OCI-LY7 (cell line): ENCODE measurements around the gene NAA38. TPM values are rescaled to one million over a fixed set of nuclear protein-coding genes. Genes with fewer than 3 reads are reported as not detected.
"Not testable (repeated sequence)": the region's sequence is repeated elsewhere in the genome, so short reads cannot be mapped to it uniquely, and the experiment has no call there.

ENCODE experiments used
- BruUV-seq: library from RNA; stranded (reverse); fragments of 400-500 nt; replicated peaks from 2 replicates; lab custom pipeline; 2021; lab: Mats Ljungman, UMichigan
- CTCF ChIA-PET: fragments of 300-600 bp; sonication (Branson Sonifier 250); formaldehyde crosslinking; loops from one replicate; lab custom pipeline; 2022; ENCODE audit warnings: antibody characterized with exemption; ENCODE audit not compliant: unreplicated experiment; lab: Charles Lee
- POLR2A ChIA-PET: fragments of 300-600 bp; sonication (Branson Sonifier 250); formaldehyde crosslinking; loops from one replicate; lab custom pipeline; 2022; ENCODE audit warnings: antibody characterized with exemption; lab: Charles Lee
- DNase-seq: peaks from one replicate; pipeline ENCODE4 v3.0.0-alpha.2; 2015; ENCODE audit warnings: low spot score
- H2AFZ ChIP-seq: fragments of 200-600 bp; sonication (generic), shearing (Covaris generic); 2 replicates; pipeline ENCODE4 v1.6.1; 2014; ENCODE audit warnings: mild to moderate bottlenecking, antibody characterized with exemption, low read length, moderate library complexity
- H3K27ac ChIP-seq: fragments of 200-600 bp; sonication (generic); 2 replicates; pipeline ENCODE4 v1.5.1; 2014; ENCODE audit warnings: mixed run types, low read depth, mild to moderate bottlenecking, moderate library complexity, low read length, inconsistent platforms; ENCODE audit not compliant: poor library complexity, severe bottlenecking
- H3K36me3 ChIP-seq: fragments of 200-600 bp; sonication (generic); 2 replicates; pipeline ENCODE4 v1.6.1; 2014; ENCODE audit warnings: mild to moderate bottlenecking, antibody characterized with exemption, low read length, moderate library complexity, mixed read lengths; ENCODE audit not compliant: insufficient read depth
- H3K4me1 ChIP-seq: fragments of 200-600 bp; sonication (generic); 2 replicates; pipeline ENCODE4 v1.5.1; 2014; ENCODE audit warnings: mild to moderate bottlenecking, low read length; ENCODE audit not compliant: insufficient read depth, poor library complexity, severe bottlenecking
- H3K4me2 ChIP-seq: fragments of 200-600 bp; sonication (generic); 2 replicates; pipeline ENCODE4 v1.6.1; 2014; ENCODE audit warnings: mild to moderate bottlenecking, low read length
- H3K4me3 ChIP-seq: fragments of 200-600 bp; sonication (generic); 2 replicates; pipeline ENCODE4 v1.5.1; 2014; ENCODE audit warnings: mild to moderate bottlenecking, low read depth, low read length; ENCODE audit not compliant: poor library complexity, severe bottlenecking
- H3K79me2 ChIP-seq: fragments of 200-600 bp; sonication (generic); 2 replicates; pipeline ENCODE4 v1.6.1; 2016; ENCODE audit warnings: low read depth, mild to moderate bottlenecking, low read length, moderate library complexity, mixed read lengths; ENCODE audit not compliant: insufficient read depth
- H3K9me2 ChIP-seq: fragments of 200-600 bp; sonication (generic); 2 replicates; pipeline ENCODE4 v1.6.1; 2016; ENCODE audit warnings: mild to moderate bottlenecking, low read length, mixed read lengths; ENCODE audit not compliant: insufficient read depth
- H3K9me3 ChIP-seq: fragments of 200-600 bp; sonication (generic); 2 replicates; pipeline ENCODE4 v1.6.1; 2014; ENCODE audit warnings: mild to moderate bottlenecking, mixed run types, low read length, mixed read lengths
- H4K20me1 ChIP-seq: fragments of 200-600 bp; sonication (generic); 2 replicates; pipeline ENCODE4 v1.6.1; 2014; ENCODE audit warnings: mild to moderate bottlenecking, antibody characterized with exemption, low read length, moderate library complexity, mixed read lengths; ENCODE audit not compliant: insufficient read depth
- EZH2phosphoT487 ChIP-seq: fragments of 200-600 bp; sonication (generic); IDR thresholded peaks from 2 replicates; pipeline ENCODE4 v1.6.1; 2018; ENCODE audit warnings: low read depth, borderline replicate concordance, mild to moderate bottlenecking, mixed run types, antibody characterized with exemption, low read length, moderate library complexity, mixed read lengths
- intact Hi-C: fragments of 100-400 bp; cut with micrococcal nuclease; formaldehyde crosslinking; loops from one replicate; pipeline ENCODE4 v1.10.0; 2022; ENCODE audit not compliant: unreplicated experiment
- total RNA-seq, 2 experiments: library from RNA; depleted of rRNA in 1 of 2; stranded (reverse); fragments of >200 nt in 1 of 2; shearing (Covaris generic) in 1 of 2; gene quantifications; 2 replicates each; pipeline ENCODE4 v1.2.3, GENCODE V29; 2014 to 2022
- TF ChIP-seq, protein P1 (sequence below): fragments of 200-600 bp; sonication (generic); conservative IDR thresholded peaks from 2 replicates; pipeline ENCODE4 v1.5.1; 2014; ENCODE audit warnings: mild to moderate bottlenecking, antibody characterized with exemption, low read length, moderate library complexity, mixed read lengths

Gene NAA38
- total RNA-seq, 2 experiments from 2014 or later: 149 to 168 TPM

DNA sequence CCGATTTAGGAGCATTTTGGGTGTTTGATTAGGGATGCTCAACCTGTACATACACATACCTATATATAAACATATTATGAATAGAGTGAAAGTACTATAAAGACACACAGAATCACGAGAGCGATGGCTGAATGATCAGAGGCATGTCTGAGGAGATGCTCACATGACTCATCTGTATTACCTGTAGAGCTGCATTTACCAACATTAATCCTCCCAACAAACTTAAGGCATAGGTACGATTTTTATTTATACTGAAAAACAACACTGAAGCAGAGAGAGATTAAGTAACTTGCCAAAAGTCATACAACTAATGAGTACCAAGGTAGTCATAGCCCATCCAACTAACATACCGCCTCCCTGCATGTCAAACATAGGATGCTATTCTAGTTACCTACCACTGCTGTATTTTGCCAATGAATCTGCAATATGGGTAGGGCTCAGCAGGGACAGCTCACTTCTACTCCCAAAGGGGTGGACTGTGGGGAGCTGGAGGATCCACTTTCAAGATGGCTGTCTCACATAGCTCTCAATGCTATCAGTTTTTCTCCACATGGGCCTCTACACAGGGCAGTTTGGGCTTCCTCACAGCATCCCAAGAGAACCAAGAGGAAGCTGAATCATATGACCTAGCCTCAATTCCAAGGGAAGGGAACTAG, 7.8 kb upstream of the NAA38 start:
- peaks cover 94% of the 10 kb centered on the region for H3K36me3 ChIP-seq
- H3K9me2 ChIP-seq: no peaks in the 10 kb centered on the region
- H3K4me1 ChIP-seq: peaks cover 33% of the 10 kb centered on the region
- no peak overlapping the region for H2AFZ ChIP-seq
- no peak overlapping the region for H3K4me3 ChIP-seq
- POLR2A ChIA-PET: interaction anchor here (0.6 to 1.7 kb wide), 3 partner anchors 12 to 121 kb away, joined by 3 to 4 read pairs (median 3); no protein-coding TSS in a partner anchor
- CTCF ChIA-PET: no interaction called here
- no peak overlapping the region for H3K27ac ChIP-seq
- H3K79me2 ChIP-seq: peaks cover 40% of the 10 kb centered on the region
- H4K20me1 ChIP-seq: no peaks in the 10 kb centered on the region; the same call in 1 of the 2 replicates
- H3K9me3 ChIP-seq: no peaks in the 10 kb centered on the region
- no TSS peak for BruUV-seq
- DNase-seq: peak; percentile 16
- intact Hi-C loops: no loop called here
- no peak for TF ChIP-seq EZH2phosphoT487
- TF ChIP-seq, protein P1, sequence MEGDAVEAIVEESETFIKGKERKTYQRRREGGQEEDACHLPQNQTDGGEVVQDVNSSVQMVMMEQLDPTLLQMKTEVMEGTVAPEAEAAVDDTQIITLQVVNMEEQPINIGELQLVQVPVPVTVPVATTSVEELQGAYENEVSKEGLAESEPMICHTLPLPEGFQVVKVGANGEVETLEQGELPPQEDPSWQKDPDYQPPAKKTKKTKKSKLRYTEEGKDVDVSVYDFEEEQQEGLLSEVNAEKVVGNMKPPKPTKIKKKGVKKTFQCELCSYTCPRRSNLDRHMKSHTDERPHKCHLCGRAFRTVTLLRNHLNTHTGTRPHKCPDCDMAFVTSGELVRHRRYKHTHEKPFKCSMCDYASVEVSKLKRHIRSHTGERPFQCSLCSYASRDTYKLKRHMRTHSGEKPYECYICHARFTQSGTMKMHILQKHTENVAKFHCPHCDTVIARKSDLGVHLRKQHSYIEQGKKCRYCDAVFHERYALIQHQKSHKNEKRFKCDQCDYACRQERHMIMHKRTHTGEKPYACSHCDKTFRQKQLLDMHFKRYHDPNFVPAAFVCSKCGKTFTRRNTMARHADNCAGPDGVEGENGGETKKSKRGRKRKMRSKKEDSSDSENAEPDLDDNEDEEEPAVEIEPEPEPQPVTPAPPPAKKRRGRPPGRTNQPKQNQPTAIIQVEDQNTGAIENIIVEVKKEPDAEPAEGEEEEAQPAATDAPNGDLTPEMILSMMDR: no peak
- H3K4me2 ChIP-seq: no peak overlapping the region

DNA sequence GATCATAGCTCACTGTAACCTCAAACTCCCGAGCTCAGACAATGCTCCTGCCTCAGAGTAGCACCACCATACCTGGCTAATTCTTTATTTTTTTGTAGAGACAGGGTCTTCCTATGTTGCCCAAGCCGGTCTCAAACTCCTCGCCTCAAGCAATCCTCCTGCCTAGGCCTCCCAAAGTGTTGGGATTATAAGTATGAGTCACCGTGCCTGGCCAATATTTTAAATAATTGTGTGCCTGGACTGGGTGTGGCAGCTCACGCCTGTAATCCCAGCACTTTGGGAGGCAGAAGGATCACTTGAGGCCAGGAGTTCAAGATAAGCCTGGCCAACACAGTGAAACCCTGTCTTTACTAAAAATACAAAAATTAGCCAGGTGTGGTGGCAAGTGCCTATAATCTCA, 7.0 kb upstream of the NAA38 start:
- POLR2A ChIA-PET: interaction anchor here (1.4 kb wide), 1 partner anchor 14 kb away, joined by 4 read pairs; no protein-coding TSS in a partner anchor
- CTCF ChIA-PET, H2AFZ ChIP-seq, intact Hi-C loops, DNase-seq, H3K4me3 ChIP-seq, H3K9me3 ChIP-seq, H3K4me2 ChIP-seq, H4K20me1 ChIP-seq, H3K27ac ChIP-seq, H3K9me2 ChIP-seq, BruUV-seq: not testable (repeated sequence)
- H3K79me2 ChIP-seq: peaks cover 47% of the 10 kb centered on the region
- H3K4me1 ChIP-seq: peaks cover 40% of the 10 kb centered on the region
- peaks cover 96% of the 10 kb centered on the region for H3K36me3 ChIP-seq

GRCh38 chr17:7862692-7863437, 5.5 kb upstream of the NAA38 start:
- no TSS peak for BruUV-seq
- DNase-seq: peak; percentile 69
- no peak for TF ChIP-seq EZH2phosphoT487
- TF ChIP-seq, protein P1: peak; percentile 91

More at GRCh38 chr17:7862692-7863437, 5.5 kb upstream of the NAA38 start:
- ChIA-PET CTCF (no interaction called here), POLR2A (interaction anchor here (0.6 to 0.7 kb wide), 2 partner anchors 9 to 55 kb away, joined by 3 to 5 read pairs; no protein-coding TSS in a partner anchor)
- Histone ChIP-seq H3K9me2 (no peaks in the 10 kb centered on the region), H3K9me3 (no peaks in the 10 kb centered on the region), H3K36me3 (peaks cover 96% of the 10 kb centered on the region), H3K4me1 (peaks cover 49% of the 10 kb centered on the region), H3K79me2 (peaks cover 62% of the 10 kb centered on the region), H4K20me1 (peaks cover 8% of the 10 kb centered on the region; the same call in 1 of the 2 replicates), H3K4me3 (peak overlapping the region; percentile 6), H3K4me2 (peak overlapping the region; percentile 53), H3K27ac (peak overlapping the region; percentile 27), H2AFZ (no peak overlapping the region)
- intact Hi-C loops: loop anchor here (1.0 to 2.0 kb wide), 3 partner anchors 24 to 126 kb away; no protein-coding TSS in a partner anchor
